GM19239 (cell line): Measurements from ENCODE around the gene ITLN1.
A peak's percentile ranks its signal among the peaks of the same experiment; 100 is the strongest.
"Not testable (repeated sequence)": the region's sequence is repeated elsewhere in the genome, so short reads cannot be mapped to it uniquely, and the experiment has no call there.

Experiments
- DNase-seq: peaks from one replicate; pipeline ENCODE4 v3.0.0; 2011; ENCODE audit warnings: low spot score; ENCODE audit not compliant: insufficient read length
- FAIRE-seq: peaks from 2 replicates; lab custom pipeline; 2011; peaks lifted over from hg19 to GRCh38; lab: Jason Lieb, UNC

The ITLN1 gene

GRCh38 chr1:160883581-160884513 is 1.1 kb downstream of the ITLN1 start:
- FAIRE-seq, result peak; percentile 59
- DNase-seq, result no peak

DNA sequence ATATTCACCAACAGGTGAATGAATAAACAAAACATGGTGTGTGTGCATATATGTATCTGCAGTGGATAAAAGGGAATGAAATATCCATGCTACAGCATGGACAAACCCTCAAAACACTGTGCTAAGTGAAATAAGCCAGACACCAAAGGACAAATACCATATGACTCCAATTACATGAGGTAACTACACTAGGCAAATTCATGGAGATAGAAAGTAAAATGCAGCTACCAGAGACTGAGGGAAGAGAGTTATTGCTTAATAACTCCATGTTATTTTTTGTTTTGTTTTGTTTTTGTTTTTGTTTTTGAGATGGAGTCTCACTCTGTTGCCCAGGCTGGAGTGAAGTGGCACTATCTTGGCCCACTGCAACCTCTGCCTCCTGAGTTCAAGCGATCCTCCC is 2.4 kb downstream of the ITLN1 start:
- DNase-seq, result no peak
- no peak for FAIRE-seq

- not testable (repeated sequence) for FAIRE-seq, DNase-seq
Observed at GRCh38 chr1:160881264-160881663, 3.7 kb downstream of the ITLN1 start.

- DNase-seq (no peak), FAIRE-seq (no peak)
Observed at GRCh38 chr1:160880216-160880615, 4.8 kb downstream of the ITLN1 start.

DNA sequence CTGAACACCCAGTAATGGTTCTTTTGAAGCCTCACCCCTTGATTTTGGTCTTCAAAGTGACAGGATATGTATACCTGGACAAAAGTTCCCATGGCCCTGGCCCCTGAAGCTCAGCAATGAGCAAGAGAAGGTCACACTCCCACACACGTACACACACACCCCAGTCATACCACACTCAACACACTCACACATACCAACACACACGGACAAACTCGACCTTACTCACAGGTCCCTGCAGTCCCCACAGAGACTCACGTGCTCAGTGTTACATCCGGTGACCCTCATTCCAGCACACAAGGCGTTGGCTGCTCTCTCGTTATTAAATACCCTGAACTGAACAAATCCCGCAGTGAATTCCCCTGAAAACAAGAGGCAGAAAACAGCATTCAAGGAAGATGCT is 5.9 kb downstream of the ITLN1 start:
- DNase-seq (no peak), FAIRE-seq (no peak)

DNA sequence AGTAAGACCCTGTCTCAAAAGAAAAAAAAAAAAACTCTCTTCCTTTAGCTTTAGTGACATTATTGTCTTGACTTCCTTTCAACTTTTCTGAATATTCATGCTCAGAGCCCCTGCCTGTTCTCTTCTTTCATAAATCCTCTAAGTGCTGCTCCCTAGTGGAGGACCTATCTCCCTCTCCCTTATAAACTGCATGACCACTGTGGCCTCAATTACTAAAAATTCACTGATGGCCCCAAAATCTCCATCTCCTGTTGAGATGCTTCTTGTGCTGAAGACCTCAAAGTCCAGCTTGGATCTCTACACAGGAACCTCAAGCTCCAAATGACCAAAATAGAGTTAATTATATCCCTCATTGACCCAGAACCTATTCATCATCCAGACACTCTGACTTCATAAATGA is 7.8 kb downstream of the ITLN1 start:
- FAIRE-seq, result peak; percentile 55
- no peak for DNase-seq

GRCh38 chr1:160876311-160876710 is 8.7 kb downstream of the ITLN1 start:
- no peak for FAIRE-seq

GRCh38 chr1:160875591-160875990 is 9.4 kb downstream of the ITLN1 start:
- DNase-seq, FAIRE-seq: not testable (repeated sequence)

More at GRCh38 chr1:160876311-160876710, 8.7 kb downstream of the ITLN1 start:
- no peak for DNase-seq

- no peak for DNase-seq
- no peak for FAIRE-seq
Observed at GRCh38 chr1:160874935-160875334, 10.0 kb downstream of the ITLN1 start.

DNA sequence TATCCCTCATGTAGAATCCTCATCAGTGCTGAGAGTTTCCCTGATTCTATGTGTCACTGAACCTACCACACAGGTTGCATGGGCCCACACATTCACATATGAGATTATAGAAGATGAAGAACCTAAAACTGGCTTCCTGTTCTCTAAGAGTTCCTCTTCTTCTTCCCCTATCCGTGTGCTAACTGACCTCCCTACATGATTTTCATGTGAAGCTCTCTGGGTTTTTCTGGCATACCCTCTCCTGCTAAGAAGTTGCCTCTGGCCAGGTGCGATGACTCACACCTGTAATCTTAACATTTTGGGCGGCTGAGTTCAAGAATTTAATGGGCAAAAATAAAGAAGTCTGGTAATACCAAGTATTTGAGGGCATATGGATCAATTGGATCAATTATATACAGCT is 16.8 kb downstream of the ITLN1 start:
- DNase-seq (no peak), FAIRE-seq (peak; percentile 35)

GRCh38 chr1:160867651-160868050 is 17.3 kb downstream of the ITLN1 start:
- FAIRE-seq, result peak; percentile 49
- not testable (repeated sequence) for DNase-seq

DNA sequence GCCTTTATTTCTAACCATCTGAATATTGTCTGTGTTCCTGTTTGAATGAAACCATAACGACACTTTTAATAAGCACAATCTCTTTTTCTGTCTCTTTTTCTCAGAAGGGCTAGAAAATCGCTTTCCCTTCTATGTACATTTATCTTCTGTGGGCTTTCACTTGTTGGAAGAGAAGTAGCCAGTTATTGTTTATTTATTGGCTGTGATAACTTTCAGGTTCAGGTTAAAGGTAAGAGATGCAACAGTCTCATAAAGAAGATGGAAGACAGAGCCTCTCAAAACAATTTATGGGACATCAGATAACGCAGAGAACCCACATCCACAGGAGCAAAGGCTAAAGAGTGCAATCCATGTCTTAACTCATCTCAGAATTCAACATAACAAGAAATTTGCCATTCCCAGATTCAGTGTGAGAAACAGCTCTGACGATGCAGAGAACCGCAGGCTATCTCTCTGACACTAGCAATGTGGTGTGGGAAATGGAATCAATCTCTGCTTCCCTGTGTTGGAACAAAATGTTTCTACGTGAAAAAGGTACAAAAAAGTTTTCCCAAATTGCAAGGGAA is 18.2 kb downstream of the ITLN1 start:
- DNase-seq (no peak), FAIRE-seq (no peak)

DNA sequence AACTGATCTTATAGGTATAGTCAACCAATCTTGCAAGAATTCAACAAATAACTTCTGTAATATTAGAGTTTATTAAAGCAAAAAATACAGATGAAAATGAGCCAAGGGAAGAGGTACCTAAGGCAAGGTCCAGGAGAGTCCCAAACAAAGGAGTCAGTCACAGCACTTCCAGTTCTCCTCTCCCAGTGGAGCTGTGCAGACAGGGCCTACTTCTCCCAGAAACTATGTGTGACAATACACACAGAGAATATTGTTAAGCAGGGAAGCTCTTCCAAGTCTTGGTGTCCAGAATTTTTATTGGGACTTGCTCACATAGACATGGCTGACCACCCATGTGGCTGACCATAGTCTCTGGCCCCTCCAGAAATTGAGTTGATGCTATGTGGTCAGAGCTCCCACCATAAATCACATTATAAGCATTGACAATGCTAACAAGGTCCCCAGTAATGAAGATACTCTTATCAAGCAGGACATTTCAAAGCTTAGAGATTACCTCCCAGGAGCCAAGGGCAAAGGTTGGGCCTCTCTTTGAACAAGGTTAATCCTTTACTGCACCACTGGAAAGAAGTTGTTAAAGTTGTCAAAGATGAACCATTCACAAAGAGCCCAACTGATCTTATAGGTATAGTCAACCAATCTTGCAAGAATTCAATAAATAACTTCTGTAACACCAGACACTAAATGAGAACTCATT is 18.8 kb downstream of the ITLN1 start:
- FAIRE-seq (peak; percentile 55), DNase-seq (no peak)

DNA sequence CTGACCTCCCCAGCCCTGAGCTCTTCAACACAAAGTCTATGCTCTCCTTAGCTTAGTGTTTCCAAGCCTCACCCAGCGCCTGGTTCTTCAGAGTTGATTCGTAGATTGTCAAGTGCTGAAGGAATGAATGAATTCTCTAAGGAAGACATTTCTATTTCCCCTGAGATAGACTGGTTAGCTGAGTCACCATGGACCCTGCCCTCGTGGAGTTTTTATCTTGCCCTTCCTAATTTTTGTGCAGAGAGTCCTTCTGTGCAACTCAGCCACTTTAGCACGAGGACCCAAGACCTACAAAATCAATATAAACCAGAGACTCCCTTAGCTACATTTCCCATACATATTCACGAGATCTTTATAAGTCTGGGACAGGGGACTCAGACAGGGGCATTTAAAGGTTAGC is 19.6 kb downstream of the ITLN1 start:
- FAIRE-seq (no peak), DNase-seq (no peak)

GRCh38 chr1:160864173-160864572 is 20.8 kb downstream of the ITLN1 start:
- FAIRE-seq, result no peak

GRCh38 chr1:160863774-160864131 is 21.2 kb downstream of the ITLN1 start:
- DNase-seq, result no peak
- peak; percentile 59 for FAIRE-seq

More at GRCh38 chr1:160864173-160864572, 20.8 kb downstream of the ITLN1 start:
- no peak for DNase-seq

DNA sequence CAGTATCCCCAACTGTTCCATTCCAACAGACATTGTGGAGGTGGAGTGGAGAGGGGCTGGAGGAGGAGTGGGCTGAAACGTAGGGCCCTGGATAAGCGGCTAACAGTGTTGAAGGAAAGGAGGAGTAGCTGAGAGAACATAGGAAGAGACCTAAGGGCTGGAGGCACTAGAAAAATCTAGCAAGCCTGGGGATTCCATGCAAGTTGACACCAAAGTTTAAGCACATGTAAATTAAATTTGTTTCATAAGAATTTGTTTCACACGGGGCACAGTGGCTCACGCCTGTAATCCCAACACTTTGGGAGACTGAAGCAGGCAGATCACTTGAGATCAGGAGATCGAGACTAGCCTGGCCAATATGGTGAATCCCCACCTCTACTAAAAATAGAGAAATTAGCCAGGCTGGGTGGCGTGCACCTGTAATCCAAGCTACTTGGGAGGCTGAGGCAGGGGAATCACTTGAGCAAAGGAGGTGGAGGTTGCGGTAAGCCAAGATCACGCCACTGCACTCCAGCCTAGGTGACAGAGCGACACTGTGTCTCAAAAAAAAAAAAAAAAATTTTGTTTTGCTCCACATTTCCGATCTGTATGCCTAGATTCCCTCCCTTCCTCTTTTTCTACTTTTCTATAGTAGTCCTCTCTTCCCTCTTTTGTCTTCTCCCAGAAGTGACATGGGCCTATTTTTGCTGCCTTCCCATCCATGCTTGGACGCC is 21.8 kb downstream of the ITLN1 start:
- peak; percentile 33 for FAIRE-seq

GRCh38 chr1:160862203-160863060 is 22.5 kb downstream of the ITLN1 start, which contains the start of gene CD244:
Gene CD244 (minus strand): TSS chr1:160862887. CDS start chr1:160862677, 210 bp downstream.
- peak; percentile 79 for FAIRE-seq
- peak; percentile 26 for DNase-seq

More for the DNA sequence above, 21.8 kb downstream of the ITLN1 start:
- no peak for DNase-seq

DNA sequence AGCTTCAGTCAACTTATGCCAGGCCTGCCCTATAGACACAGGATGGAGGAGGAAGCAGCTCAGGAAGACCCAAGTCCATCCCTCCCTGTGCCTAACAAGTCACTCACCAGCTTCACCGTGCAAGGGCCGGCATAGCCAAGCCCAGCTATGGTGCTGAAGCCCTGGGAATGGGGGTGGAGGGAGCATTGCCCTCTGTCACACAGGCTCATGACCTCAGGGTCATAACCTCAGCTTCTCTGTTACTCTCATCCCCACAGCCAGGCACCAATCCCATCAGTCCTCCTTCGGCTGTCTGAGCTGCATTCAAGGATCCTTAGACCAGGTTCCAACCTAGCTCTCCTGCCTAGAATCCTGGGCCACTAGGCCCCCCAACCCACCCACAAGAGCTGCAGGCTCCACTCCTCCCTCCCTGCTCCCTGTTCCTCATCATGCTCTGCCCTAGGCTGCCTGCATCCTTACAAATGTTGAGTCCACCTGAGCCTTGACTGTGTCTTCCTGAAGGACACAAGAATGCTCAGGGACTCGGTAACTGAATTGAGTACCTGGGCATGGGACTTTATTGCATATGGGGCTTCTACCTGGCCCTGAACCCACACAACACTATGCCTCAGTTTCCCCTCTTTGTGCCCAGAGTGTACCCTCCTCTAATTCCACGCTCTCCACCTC is 24.0 kb downstream of the ITLN1 start:
- DNase-seq, result no peak
- no peak for FAIRE-seq
